Measurements from ENCODE around the gene THSD7A.

THSD7A gene

DNA sequence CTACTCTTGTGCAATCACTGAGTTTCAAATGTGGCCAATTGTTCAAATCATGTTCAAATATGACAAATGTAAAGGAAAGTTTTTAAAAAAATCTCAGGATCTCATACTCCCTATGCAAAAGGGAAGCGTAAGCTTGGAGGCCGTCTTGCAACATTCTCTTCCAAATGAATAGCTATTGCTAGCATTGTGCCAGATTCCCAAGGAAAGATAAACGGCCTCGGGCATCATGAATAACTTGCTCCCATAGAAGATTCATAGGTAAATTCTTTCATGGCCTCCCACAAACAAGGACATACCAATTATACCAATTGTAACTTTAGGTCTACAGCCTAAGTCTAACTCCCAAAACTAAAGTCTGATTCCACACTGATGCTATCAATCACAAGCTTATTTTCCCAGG is 416.9 kb downstream of the THSD7A start:
- H3K27ac Mint-ChIP-seq, result no peak overlapping the region
- H3K36me3 Mint-ChIP-seq, result no peaks in the 10 kb centered on the region
- peaks cover 6% of the 10 kb centered on the region for H3K9me3 Mint-ChIP-seq
- no peak for ATAC-seq (ENCODE audit: low read depth)
- H3K4me3 Mint-ChIP-seq, result no peak overlapping the region
- H3K27me3 Mint-ChIP-seq, result no peaks in the 10 kb centered on the region
- no peak for DNase-seq (ENCODE audit: low spot score in 2 of 2)
- no peaks in the 10 kb centered on the region for H3K4me1 Mint-ChIP-seq

DNA sequence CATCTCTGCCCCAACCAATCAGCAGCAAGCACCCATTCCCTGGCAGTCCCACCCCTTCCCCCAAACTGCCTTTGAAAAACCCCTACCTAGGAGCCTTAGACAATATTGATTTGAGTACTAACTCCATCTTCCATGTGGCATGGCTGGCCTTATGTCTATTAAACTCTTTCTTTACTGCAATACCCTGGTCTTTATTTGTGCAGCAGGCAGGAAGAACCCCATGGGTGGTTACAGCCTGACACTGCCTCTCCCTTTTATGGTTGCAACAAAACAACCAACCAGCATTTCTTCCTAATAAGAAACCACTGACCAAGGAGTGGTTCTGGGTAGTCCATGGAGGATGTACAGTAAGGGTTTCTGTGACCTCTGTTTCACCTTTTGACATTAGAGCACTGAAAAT is 418.1 kb downstream of the THSD7A start:
- DNase-seq (ENCODE audit: low spot score in 2 of 2) (no peak), ATAC-seq (ENCODE audit: low read depth) (no peak)
- Mint-ChIP-seq H3K9me3 (peaks cover 3% of the 10 kb centered on the region), H3K27me3 (no peaks in the 10 kb centered on the region), H3K27ac (no peak overlapping the region), H3K4me3 (no peak overlapping the region), H3K4me1 (no peaks in the 10 kb centered on the region), H3K36me3 (no peaks in the 10 kb centered on the region)

DNA sequence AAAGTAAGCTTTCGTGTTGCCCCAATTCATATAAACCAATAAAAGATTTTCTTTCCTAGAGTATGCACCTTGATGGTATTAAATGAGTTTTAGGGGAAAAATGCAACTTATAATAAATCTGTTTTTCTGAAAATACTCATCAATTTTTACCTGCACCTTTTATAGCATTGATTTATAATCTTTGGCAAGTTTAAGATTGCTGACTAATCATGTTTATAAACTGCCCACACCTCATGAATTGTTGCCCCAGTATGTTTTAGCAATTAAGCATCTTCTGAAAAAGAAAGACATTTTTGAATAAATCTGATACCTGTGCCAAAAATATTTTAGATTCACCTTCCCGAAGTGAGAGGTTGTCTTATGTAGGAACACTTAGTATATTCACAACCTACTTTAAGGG is 420.0 kb downstream of the THSD7A start:
- Mint-ChIP-seq H3K27me3 (no peaks in the 10 kb centered on the region), H3K4me1 (no peaks in the 10 kb centered on the region), H3K9me3 (peaks cover 3% of the 10 kb centered on the region), H3K36me3 (no peaks in the 10 kb centered on the region), H3K4me3 (no peak overlapping the region), H3K27ac (no peak overlapping the region)
- DNase-seq (ENCODE audit: low spot score in 2 of 2) (no peak), ATAC-seq (ENCODE audit: low read depth) (no peak)

DNA sequence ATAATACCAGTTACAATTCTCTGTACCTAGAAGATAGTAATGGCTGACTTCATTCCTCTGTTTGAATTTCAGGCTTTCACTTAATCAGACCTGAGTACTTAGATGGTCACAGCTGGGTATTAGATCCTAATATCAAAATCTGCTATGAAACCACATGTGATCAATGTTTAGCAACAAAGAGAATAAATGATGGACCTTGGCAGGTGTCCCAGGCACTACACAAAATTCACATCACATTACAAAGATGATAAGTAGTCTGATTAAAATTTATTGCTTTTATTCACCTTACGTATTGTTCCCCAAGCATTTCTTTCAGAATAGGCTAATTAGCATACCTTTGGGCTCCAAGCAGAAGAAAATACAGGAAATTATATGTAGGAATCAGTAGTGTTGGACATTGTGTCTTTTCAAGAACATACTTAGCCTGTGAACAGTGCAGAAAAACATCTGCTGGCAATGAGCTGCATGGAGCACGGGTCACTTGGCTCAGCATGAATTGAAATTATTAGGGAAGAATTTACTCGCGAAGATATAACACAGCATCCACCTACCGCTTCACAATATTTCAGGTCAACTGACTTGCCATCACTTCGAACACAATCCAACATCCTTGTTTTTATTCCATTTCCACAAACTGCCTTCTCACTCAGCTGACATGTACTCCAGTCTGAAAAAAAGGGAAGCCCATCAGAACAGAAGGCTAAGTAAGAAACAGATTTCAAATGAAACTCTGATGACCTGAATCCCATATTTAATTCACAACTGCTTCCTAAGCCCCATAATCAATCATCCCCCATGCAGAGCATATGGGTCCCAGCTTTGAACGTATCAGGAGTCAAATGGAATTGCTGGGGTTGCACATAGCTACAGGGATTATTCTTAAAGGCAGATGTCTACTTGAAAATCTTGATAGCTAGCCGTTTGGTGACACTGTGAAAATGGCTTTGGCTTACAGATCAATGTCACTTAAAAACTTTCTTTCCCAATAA is 421.0 kb downstream of the THSD7A start:
- no peak for DNase-seq (ENCODE audit: low spot score in 2 of 2)
- H3K27me3 Mint-ChIP-seq, result no peaks in the 10 kb centered on the region
- no peaks in the 10 kb centered on the region for H3K4me1 Mint-ChIP-seq
- no peak overlapping the region for H3K4me3 Mint-ChIP-seq
- no peak for ATAC-seq (ENCODE audit: low read depth)
- no peaks in the 10 kb centered on the region for H3K36me3 Mint-ChIP-seq
- no peak overlapping the region for H3K27ac Mint-ChIP-seq
- H3K9me3 Mint-ChIP-seq, result peaks cover 3% of the 10 kb centered on the region

DNA sequence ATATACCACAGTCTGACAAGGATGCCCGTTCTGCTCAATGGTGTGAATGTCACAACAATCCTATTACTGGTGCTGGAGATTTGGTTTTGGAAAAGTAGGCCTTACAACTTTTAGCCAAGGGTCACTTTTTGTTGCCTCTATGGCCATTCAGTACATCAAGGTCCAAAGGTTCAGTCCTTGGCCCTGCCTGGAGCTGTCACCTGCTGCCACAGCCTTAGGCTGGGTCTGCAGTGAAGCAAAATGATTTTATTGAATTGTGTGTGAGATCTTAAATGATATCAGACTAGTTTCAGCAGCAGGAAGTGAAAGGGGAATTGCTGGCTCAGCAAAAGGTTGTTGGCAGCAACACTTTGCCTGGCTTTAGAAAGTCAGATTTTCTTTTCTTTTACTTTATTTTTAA is 427.6 kb downstream of the THSD7A start:
- no peaks in the 10 kb centered on the region for H3K36me3 Mint-ChIP-seq
- no peak for DNase-seq (ENCODE audit: low spot score in 2 of 2)
- ATAC-seq (ENCODE audit: low read depth), result no peak

DNA sequence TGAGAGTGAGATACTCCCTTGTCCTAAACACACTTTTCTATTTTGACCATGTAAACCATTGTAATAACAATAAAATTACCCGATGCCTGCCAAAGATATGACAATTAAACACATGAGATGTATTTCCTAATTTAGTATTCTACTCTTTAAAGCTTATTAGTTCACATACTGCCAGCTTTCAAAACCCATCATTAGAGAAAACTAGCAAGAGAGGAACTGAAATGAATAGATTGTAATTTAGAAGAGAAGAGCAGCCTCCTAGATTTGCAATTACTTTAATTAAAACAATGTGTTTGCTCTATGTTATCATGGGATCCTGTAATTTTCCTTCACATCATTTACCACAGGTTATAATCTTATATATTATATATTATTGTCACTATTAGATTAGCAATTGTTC is 428.2 kb downstream of the THSD7A start:
- H3K9me3 Mint-ChIP-seq, result no peaks in the 10 kb centered on the region
- no peak overlapping the region for H3K27ac Mint-ChIP-seq
- ATAC-seq (ENCODE audit: low read depth), result no peak
- no peak for DNase-seq (ENCODE audit: low spot score in 2 of 2)
- no peak overlapping the region for H3K4me3 Mint-ChIP-seq
- no peaks in the 10 kb centered on the region for H3K36me3 Mint-ChIP-seq
- H3K4me1 Mint-ChIP-seq, result no peaks in the 10 kb centered on the region
- H3K27me3 Mint-ChIP-seq, result no peaks in the 10 kb centered on the region

More for the DNA sequence above, 427.6 kb downstream of the THSD7A start:
- Mint-ChIP-seq H3K4me1 (no peaks in the 10 kb centered on the region), H3K27ac (no peak overlapping the region), H3K9me3 (no peaks in the 10 kb centered on the region), H3K4me3 (no peak overlapping the region), H3K27me3 (no peaks in the 10 kb centered on the region)

DNA sequence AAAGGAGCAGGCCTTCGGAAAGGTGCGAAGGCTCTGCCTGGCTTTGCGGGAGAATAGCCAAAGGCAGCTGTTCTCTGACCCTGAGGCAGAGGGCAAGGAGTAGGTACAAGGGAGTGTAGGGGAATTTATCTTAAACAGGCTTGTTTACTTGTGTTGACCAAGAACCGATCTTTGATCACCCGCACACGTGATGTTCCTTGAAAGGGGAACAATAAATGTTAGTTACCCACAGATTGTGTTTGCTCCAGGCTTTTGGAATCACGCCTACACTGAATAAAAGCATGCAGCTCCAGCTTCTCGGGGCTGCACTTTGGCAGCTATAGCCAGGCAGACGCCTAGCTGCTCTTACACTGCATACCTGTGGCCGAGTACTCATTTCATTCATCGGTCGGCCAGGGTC is 437.6 kb downstream of the THSD7A start:
- Mint-ChIP-seq H3K9me3 (peaks cover 4% of the 10 kb centered on the region), H3K27me3 (no peaks in the 10 kb centered on the region), H3K4me1 (no peaks in the 10 kb centered on the region), H3K36me3 (no peaks in the 10 kb centered on the region), H3K27ac (no peak overlapping the region), H3K4me3 (no peak overlapping the region)
- DNase-seq (ENCODE audit: low spot score in 2 of 2) (no peak), ATAC-seq (ENCODE audit: low read depth) (no peak)

DNA sequence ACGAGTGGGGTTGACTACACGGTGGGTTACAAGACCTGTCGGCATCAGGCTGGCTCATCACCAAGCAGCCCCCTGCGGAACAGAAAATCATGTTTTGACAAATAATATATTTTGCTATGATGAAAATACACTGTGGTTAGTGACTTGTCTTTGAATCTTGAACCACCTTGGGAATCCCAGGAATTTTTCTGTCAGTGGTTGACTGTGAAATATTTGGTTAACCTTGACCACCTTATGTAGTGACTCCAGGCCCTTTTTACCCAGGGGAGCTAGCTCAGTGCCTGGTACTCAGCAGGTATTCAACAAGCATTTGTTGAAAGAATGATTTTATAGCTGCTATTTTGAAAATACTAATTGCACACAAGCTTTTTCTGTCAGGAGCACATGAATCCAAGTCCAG is 452.4 kb downstream of the THSD7A start:
- H3K9me3 Mint-ChIP-seq, result no peaks in the 10 kb centered on the region
- DNase-seq (ENCODE audit: low spot score in 2 of 2) (no peak), ATAC-seq (ENCODE audit: low read depth) (no peak)
- H3K4me3 Mint-ChIP-seq, result no peak overlapping the region
- H3K36me3 Mint-ChIP-seq, result no peaks in the 10 kb centered on the region
- no peaks in the 10 kb centered on the region for H3K27me3 Mint-ChIP-seq
- H3K27ac Mint-ChIP-seq, result no peak overlapping the region
- no peaks in the 10 kb centered on the region for H3K4me1 Mint-ChIP-seq

DNA sequence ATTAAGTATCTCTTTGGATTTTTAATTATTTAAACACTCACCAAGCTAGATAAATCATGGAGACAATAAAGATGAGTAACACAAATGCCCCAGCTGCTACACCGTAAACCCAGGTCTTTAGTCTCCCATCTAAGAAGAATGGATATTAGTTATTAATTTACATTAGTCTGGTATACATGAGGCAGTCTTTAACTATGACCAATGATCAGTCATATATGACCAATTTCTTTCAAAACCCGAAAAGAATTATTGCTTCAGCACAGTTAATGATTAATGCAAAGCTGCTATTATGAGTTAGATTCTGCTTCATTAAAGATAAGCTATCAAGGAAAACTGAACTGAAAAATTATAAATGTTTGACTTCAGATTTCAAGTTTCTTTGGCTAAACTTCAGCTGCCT is 455.5 kb downstream of the THSD7A start:
- H3K9me3 Mint-ChIP-seq, result no peaks in the 10 kb centered on the region
- H3K4me1 Mint-ChIP-seq, result no peaks in the 10 kb centered on the region
- ATAC-seq (ENCODE audit: low read depth) (no peak), DNase-seq (ENCODE audit: low spot score in 2 of 2) (no peak)
- H3K27ac Mint-ChIP-seq, result no peak overlapping the region
- no peak overlapping the region for H3K4me3 Mint-ChIP-seq
- H3K36me3 Mint-ChIP-seq, result no peaks in the 10 kb centered on the region
- no peaks in the 10 kb centered on the region for H3K27me3 Mint-ChIP-seq

DNA sequence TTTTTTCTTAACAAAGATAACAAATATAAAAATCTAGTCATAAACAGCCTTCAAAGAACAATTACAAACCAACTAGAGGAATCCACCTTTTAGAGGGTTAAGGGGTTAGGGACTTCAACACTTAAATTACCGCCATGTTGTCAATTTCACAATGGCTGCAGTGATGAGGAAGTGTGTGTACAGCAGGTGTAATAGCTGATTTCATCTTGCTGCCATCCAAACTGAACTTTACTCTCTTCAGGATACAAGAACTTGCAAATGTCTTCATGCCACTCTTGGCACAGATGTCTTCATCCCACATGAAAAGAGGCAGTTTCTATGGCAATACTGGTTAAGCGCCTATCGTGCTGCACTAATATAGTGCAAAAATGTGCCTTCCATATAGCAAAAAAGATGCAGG is 457.4 kb downstream of the THSD7A start:
- no peaks in the 10 kb centered on the region for H3K9me3 Mint-ChIP-seq
- H3K4me1 Mint-ChIP-seq, result no peaks in the 10 kb centered on the region
- no peaks in the 10 kb centered on the region for H3K36me3 Mint-ChIP-seq
- ATAC-seq (ENCODE audit: low read depth) (no peak), DNase-seq (ENCODE audit: low spot score in 2 of 2) (no peak)
- no peak overlapping the region for H3K4me3 Mint-ChIP-seq
- H3K27me3 Mint-ChIP-seq, result peaks cover 2% of the 10 kb centered on the region
- H3K27ac Mint-ChIP-seq, result no peak overlapping the region

DNA sequence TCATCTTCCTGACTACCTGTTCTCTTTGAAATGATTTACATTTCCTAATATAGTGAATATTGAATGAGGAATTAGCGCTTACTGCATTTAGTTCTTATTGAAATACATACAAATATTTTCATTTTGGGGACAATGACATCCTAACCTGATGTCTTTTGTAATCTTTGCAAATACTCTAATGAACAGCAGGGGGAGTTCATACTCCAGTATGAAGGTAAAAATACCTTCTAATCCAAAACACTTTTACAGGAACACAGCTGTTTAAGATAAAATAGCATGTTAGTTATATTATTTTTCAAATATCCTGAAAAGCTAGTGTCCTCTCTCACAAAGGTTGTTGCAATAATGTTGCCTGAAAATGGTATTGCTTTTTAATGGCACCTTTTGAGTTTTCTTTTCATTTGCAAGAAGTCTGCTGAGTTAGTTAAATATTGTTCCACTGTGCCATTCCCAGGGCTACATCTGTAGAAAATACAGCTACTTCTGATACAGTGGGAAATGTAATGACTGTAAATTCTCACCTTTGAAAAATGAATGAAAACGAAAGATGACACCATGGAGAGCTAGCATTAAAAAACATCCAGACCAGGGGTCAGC is 458.4 kb downstream of the THSD7A start:
- Mint-ChIP-seq H3K4me3 (no peak overlapping the region), H3K27me3 (peaks cover 2% of the 10 kb centered on the region), H3K4me1 (no peaks in the 10 kb centered on the region), H3K9me3 (no peaks in the 10 kb centered on the region), H3K36me3 (no peaks in the 10 kb centered on the region), H3K27ac (no peak overlapping the region)
- ATAC-seq (ENCODE audit: low read depth) (no peak), DNase-seq (ENCODE audit: low spot score in 2 of 2) (no peak)

DNA sequence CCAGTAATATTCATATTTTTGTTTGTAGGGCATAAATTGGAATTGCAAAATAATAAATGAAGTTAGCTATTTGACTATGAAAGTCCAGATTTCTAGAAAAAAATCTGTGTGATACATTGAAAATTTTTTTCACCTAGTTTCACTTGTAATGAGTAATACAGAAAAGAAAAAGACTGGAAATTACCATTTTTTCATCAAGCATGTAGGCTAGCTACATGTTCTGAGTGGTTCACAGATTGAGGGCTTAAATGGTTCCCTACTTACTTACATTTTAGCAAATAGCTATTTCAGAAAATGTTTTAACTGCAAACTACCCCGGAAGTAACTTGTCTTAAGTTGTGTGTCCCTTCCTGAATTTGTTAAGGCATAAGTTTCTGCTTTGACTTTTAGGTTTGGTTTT is 462.3 kb downstream of the THSD7A start:
- no peaks in the 10 kb centered on the region for H3K9me3 Mint-ChIP-seq
- ATAC-seq (ENCODE audit: low read depth) (no peak), DNase-seq (ENCODE audit: low spot score in 2 of 2) (no peak)
- H3K4me1 Mint-ChIP-seq, result no peaks in the 10 kb centered on the region
- H3K36me3 Mint-ChIP-seq, result no peaks in the 10 kb centered on the region
- no peak overlapping the region for H3K27ac Mint-ChIP-seq
- H3K27me3 Mint-ChIP-seq, result peaks cover 4% of the 10 kb centered on the region
- H3K4me3 Mint-ChIP-seq, result no peak overlapping the region

DNA sequence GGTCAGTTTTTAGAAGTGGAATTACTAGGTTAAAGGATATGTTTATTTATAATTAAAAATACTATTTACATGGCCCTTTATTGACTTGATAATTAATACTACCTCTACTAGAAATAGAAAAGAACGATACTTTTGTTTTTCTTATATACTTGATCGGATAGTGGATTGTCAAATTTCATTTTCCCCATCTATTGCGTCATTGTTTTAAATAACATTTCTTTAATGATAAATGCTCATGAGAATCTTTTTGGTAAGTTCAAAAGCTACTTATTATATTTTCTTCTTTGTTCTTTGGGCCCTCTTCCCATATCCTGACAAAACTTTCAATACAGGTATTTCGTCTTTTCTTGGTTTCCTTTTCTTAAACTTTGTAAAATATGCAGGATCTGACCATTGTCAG is 465.9 kb downstream of the THSD7A start:
- DNase-seq (ENCODE audit: low spot score in 2 of 2) (no peak), ATAC-seq (ENCODE audit: low read depth) (no peak)
- Mint-ChIP-seq H3K9me3 (no peaks in the 10 kb centered on the region), H3K27ac (no peak overlapping the region), H3K27me3 (peaks cover 2% of the 10 kb centered on the region), H3K4me1 (no peaks in the 10 kb centered on the region), H3K36me3 (no peaks in the 10 kb centered on the region), H3K4me3 (no peak overlapping the region)

DNA sequence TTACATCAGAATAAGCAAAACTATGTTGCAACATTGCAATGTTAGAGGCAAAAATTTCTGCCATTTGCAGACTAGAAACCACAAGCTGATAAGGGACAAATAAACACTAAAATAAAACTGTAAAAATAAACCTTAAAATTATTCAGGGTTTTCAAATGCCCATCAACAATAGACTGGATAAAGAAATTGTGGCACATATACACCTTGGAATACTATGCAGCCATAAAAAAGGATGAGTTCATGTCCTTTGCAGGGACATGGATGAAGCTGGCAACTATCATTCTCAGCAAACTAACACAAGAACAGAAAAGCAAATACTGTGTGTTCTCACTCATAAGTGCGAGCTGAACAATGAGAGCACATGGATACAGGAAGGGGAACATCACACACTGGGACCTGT is 473.4 kb downstream of the THSD7A start:
- Mint-ChIP-seq H3K27ac (no peak overlapping the region), H3K4me3 (no peak overlapping the region), H3K4me1 (no peaks in the 10 kb centered on the region), H3K36me3 (no peaks in the 10 kb centered on the region), H3K9me3 (no peaks in the 10 kb centered on the region), H3K27me3 (peaks cover 3% of the 10 kb centered on the region)
- DNase-seq (ENCODE audit: low spot score in 2 of 2), result no peak
- ATAC-seq (ENCODE audit: low read depth), result no peak
